GM18868 (cell line): Measurements from ENCODE around the gene ZMPSTE24.

Source experiments
- ATAC-seq: cut with Tn5 transposase; IDR thresholded peaks from one replicate; pipeline ENCODE4 v1.9.1; 2021; ENCODE audit warnings: mild to moderate bottlenecking, moderate library complexity; ENCODE audit not compliant: unreplicated experiment

The ZMPSTE24 gene

GRCh38 chr1:40257313-40257687 lies 736 bp upstream of the ZMPSTE24 start:
- ATAC-seq: peak; percentile 3

DNA sequence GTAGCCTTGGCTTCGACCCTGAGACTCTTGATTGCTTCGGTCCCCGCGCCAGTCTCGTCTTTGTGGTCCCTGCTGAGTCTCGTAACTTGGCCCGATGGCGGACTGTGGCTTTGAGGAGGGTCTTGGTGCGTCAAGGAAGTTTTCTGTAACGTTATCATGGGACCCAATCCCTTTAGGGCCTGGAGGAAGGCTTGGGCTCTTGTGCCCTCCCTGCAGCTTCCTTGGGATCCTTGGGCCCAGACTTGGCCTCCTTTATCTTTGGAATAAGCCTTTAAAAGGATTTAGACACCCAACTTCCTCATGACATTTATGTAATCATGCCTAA lies 371 bp downstream of the ZMPSTE24 start:
- ATAC-seq: no peak

DNA sequence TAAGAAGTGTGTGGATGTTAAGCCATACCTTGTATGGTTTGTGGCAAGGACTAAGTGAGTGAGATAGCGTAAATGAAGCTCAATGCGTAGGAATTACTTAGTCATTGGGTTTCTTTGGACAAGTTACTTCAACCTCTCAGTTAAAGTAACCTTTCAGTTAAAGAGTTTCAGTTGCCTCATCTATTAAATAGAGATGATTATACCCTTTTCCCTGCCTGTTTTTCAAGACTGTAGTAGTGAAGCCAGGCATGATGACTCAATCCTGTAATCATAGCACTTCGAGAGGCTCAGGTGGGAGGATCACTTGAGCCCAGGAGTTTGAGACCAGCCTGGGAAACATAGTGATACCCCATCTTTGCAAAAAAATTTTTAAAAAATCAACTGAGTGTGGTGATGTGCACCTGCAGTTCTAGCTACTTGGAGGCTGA lies 6.3 kb downstream of the ZMPSTE24 start:
- ATAC-seq: no peak

- no peak for ATAC-seq
These were observed 7.3 kb downstream of the ZMPSTE24 start for GRCh38 chr1:40265298-40265697.

DNA sequence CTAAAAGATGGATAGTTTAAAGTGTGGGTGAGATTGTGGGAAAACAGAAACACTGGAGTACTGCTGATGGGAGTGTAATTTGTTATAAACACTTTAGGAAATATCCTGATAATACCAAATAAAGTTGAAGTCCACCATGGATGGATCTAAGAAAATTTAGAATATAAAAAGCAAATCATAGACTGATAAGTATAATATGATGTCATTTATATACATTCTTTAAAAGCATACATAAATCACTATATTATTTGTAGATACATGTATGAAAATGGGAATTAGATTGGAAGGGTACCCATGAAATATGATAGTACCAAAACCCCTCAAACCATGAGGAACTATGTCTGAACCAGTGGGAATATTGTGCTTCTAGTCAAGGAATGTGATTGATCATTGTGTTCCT lies 7.9 kb downstream of the ZMPSTE24 start:
- no peak for ATAC-seq

DNA sequence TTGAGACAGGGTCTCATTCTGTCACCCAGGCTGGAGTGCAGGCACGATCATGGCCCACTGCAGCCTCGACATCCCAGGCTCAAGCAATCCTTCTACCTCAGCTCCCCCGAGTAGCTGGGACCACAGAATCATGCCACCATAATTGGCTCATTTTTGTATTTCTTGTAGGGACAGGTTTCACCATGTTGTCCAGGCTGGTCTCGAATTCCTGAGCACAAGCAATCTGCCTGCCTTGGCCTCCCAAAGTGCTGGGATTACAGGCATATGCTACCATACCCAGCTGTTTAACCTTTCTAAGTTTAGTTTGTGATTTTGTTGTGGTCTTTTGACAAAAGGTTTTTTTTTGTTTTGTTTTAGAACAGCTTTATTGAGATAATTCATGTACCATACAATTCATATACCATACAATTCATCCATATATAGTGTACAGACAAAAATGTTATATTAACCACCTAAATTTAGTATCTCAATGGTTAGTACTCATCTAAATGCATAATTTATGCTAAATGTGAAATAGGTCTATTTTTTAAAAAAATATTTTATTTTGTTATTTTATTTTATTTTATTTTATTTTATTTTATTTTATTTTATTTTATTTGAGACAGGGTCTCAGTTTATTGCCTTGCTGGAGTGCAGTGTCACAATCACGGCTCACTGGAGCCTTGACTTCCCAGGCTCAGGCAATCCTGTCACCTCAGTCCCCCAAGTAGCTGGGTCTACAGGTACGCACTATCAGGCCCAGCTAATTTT lies 8.9 kb downstream of the ZMPSTE24 start:
- ATAC-seq: no peak

DNA sequence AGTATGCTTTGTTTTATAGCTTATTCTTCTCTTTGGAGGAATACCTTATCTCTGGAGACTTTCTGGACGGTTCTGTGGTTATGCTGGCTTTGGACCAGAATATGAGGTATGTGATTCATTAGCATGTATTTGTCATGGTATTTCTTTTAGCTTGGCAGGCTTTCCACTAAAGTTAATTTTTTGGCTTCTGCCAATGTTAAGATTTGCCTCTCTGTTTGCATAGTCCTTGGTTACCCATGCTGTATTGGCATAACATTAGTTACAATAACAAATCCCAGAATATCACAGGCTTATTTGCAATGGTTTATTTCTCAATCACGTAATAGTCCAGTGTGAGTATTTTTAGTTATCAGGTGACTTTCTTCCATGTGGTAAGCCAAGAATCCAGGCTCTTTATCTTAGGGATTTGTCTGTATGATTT lies 9.7 kb downstream of the ZMPSTE24 start:
- ATAC-seq: no peak

GRCh38 chr1:40268211-40268610 lies 10.2 kb downstream of the ZMPSTE24 start:
- ATAC-seq: no peak

GRCh38 chr1:40270152-40270834 lies 12.3 kb downstream of the ZMPSTE24 start:
- ATAC-seq: no peak

- ATAC-seq: no peak
These were observed 14.7 kb downstream of the ZMPSTE24 start for GRCh38 chr1:40272653-40273213.

- no peak for ATAC-seq
These were observed 15.6 kb downstream of the ZMPSTE24 start for GRCh38 chr1:40273547-40274166.

DNA sequence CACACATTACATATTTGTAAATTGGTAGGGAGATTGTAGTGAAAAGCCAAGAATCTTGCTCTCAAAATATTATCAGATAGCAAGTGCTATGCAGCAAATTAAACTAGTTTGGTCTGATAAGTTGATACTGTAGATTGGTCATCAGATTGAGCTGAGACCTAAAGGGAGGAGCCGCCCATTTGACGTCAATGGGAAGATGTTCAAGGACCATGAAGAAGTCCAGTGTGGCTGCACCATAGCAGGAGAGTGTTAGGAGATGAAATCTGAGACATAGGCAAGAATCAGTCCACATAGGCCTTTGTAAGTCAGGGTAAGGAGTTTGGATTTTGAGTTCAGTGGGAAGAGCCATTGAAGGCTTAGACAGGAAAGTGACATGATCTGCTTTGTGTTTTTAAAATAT lies 16.3 kb downstream of the ZMPSTE24 start:
- no peak for ATAC-seq

- no peak for ATAC-seq
These were observed 18.1 kb downstream of the ZMPSTE24 start for GRCh38 chr1:40276122-40276521.

- no peak for ATAC-seq
These were observed 23.8 kb downstream of the ZMPSTE24 start for GRCh38 chr1:40281853-40282252.

GRCh38 chr1:40291293-40291692 lies 33.3 kb downstream of the ZMPSTE24 start:
- no peak for ATAC-seq

GRCh38 chr1:40299366-40300248 lies 41.6 kb downstream of the ZMPSTE24 start:
- ATAC-seq: no peak

DNA sequence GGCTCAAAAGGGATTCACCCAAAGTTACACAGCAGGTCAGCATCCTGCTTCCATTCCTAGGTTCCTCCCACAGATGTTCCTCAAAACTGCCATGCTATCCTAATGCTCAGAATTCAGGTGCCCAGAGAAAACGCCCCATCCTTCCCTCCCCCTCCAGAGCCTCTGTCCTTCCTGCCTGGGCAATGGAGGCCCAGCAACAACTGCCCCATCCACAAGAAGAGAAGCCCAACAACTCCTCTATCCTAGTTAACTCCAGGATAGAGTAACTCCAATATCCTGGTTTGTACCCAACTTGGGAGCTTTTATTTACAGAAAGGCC lies 42.2 kb downstream of the ZMPSTE24 start:
- ATAC-seq: no peak

DNA sequence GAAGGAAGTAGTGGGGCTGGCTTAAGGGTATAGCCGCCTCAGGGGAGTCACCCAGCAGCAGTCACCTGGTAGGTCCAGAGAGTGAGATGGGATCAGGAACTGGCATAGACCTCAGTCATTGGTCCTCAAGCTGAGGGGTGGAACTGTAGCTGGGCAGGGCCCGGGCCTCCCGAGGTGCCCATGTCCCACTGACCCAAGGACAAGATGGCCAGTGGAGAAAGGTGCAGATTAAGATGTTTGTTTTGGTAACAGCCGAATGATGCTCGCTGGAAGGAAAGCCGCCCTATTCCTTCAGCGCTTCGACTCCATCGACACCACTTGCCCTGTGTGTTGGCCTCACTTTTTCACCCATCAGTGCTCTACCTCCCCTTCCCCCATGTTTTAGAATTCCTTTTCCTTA lies 42.6 kb downstream of the ZMPSTE24 start:
- ATAC-seq: no peak

GRCh38 chr1:40301066-40301465 lies 43.0 kb downstream of the ZMPSTE24 start:
- ATAC-seq: no peak

- no peak for ATAC-seq
These were observed 43.7 kb downstream of the ZMPSTE24 start for GRCh38 chr1:40301541-40302299.
